Measurements from ENCODE around the gene PRKAG2.

DNA sequence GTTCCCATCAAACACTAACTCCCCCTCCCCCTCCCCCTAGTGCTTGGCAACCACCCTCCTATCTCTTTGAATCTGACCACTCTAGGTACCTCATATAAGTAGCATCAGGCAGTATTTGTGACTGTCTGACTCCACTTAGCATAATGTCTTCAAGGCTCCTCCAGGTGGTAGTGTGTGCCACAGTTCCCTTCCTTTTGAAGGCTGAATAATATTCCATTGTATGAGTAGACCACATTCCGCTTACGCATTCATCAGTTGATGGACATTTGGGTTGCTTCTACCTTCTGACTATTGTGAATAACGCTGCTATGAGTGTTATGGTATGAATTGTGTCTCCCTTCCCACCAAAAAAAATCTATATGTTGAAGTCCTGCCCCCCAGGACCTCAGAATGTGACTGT is 89.6 kb downstream of the PRKAG2 start:
- TF ChIP-seq, protein P1, sequence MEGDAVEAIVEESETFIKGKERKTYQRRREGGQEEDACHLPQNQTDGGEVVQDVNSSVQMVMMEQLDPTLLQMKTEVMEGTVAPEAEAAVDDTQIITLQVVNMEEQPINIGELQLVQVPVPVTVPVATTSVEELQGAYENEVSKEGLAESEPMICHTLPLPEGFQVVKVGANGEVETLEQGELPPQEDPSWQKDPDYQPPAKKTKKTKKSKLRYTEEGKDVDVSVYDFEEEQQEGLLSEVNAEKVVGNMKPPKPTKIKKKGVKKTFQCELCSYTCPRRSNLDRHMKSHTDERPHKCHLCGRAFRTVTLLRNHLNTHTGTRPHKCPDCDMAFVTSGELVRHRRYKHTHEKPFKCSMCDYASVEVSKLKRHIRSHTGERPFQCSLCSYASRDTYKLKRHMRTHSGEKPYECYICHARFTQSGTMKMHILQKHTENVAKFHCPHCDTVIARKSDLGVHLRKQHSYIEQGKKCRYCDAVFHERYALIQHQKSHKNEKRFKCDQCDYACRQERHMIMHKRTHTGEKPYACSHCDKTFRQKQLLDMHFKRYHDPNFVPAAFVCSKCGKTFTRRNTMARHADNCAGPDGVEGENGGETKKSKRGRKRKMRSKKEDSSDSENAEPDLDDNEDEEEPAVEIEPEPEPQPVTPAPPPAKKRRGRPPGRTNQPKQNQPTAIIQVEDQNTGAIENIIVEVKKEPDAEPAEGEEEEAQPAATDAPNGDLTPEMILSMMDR (IDR thresholded peaks at IDR 0.05) = no peak
- TF ChIP-seq POLR2A (IDR thresholded peaks at IDR 0.05) = no peak

Data from thyroid gland (tissue), 4 donors.